Measurements from ENCODE around the gene GPS1. TPM values are rescaled to one million over a fixed set of nuclear protein-coding genes. Genes with fewer than 3 reads are reported as not detected.
"Not testable (repeated sequence)": the region's sequence is repeated elsewhere in the genome, so short reads cannot be mapped to it uniquely, and the experiment has no call there.

GPS1 gene
- total and polyA plus RNA-seq, 2 experiments from 2014 or later = 101 to 160 TPM

DNA sequence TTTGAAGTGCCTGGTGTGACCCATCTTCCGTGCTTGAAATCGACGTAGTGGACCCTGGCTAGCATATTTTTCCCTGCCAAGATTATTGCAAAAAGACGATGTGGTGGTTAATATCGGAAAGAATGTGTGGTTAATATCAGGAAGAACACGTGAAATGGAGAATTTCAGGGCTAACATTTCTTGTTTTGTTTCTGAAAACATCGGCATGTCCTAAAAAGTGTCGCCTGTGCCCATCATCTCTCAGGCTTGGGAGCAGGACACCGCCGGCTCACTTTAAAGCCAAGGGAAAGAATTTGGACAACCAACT, 13.9 kb upstream of the GPS1 start:
- Histone ChIP-seq H3K4me1 (ENCODE audit: insufficient read depth) (peaks cover 9% of the 10 kb centered on the region), H3K9me2 (replicated peaks; ENCODE audit: insufficient read depth) (no peaks in the 10 kb centered on the region), H3K79me2 (peaks cover 11% of the 10 kb centered on the region), H3K4me3 (no peak overlapping the region), H3K27ac (peak overlapping the region; percentile 77), H4K20me1 (ENCODE audit: insufficient read depth, poor library complexity, severe bottlenecking) (no peaks in the 10 kb centered on the region), H3K27me3 (no peaks in the 10 kb centered on the region), H3K36me3 (replicated peaks; ENCODE audit: insufficient read depth, low read depth) (no peaks in the 10 kb centered on the region), H3K4me2 (peak overlapping the region; percentile 98), H2AFZ (peak overlapping the region; percentile 16), H3K9me3 (ENCODE audit: low read depth) (no peaks in the 10 kb centered on the region)
- TF ChIP-seq EZH2 (IDR thresholded peaks at IDR 0.05; ENCODE audit: borderline replicate concordance) (no peak), EZH2phosphoT487 (IDR thresholded peaks at IDR 0.05; ENCODE audit: low read depth, severe bottlenecking, unreplicated experiment) (no peak)
- TF ChIP-seq, protein P1, sequence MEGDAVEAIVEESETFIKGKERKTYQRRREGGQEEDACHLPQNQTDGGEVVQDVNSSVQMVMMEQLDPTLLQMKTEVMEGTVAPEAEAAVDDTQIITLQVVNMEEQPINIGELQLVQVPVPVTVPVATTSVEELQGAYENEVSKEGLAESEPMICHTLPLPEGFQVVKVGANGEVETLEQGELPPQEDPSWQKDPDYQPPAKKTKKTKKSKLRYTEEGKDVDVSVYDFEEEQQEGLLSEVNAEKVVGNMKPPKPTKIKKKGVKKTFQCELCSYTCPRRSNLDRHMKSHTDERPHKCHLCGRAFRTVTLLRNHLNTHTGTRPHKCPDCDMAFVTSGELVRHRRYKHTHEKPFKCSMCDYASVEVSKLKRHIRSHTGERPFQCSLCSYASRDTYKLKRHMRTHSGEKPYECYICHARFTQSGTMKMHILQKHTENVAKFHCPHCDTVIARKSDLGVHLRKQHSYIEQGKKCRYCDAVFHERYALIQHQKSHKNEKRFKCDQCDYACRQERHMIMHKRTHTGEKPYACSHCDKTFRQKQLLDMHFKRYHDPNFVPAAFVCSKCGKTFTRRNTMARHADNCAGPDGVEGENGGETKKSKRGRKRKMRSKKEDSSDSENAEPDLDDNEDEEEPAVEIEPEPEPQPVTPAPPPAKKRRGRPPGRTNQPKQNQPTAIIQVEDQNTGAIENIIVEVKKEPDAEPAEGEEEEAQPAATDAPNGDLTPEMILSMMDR (IDR thresholded peaks at IDR 0.05; ENCODE audit: poor library complexity) = no peak
- 20% methylated on average over 10 of the region's 10 CpGs for WGBS (ENCODE audit: low lambda C conversion rate, missing lambda C conversion rate)
- no peak for DNase-seq (ENCODE audit: low spot score)

DNA sequence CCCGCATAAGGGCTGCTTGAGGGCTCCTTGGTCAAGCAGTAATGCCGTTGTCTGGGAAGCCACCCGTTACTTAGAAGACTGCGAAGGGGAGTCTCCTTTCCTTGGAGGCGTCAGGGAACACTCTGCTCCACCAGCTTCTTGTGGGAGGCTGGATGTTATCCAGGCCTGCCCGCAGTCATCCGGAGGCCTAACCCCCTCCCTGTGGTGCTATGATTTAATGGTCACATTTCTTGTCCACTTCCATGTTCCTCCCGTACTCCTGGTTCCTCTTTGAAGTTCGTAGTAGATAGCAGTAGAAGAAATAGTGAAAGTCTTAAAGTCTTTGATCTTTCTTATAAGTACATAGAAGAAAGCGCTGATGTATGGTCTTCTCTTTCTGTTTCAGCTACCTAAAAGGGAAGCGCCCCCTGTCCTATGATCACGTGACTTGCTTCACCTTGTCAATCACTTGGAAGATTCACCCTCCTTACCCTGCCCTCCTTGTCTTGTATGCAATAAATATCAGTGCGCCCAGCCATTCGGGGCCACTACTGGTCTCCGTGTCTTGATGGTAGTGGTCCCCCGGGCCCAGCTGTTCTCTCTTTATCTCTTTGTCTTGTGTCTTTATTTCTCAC, 12.8 kb upstream of the GPS1 start:
- H3K9me2 ChIP-seq (replicated peaks; ENCODE audit: insufficient read depth); H3K4me2 ChIP-seq; DNase-seq (ENCODE audit: low spot score); H3K4me1 ChIP-seq (ENCODE audit: insufficient read depth); H3K36me3 ChIP-seq (replicated peaks; ENCODE audit: insufficient read depth, low read depth); H2AFZ ChIP-seq; H3K4me3 ChIP-seq; H3K9me3 ChIP-seq (ENCODE audit: low read depth); H3K27me3 ChIP-seq; H4K20me1 ChIP-seq (ENCODE audit: insufficient read depth, poor library complexity, severe bottlenecking); H3K27ac ChIP-seq: not testable (repeated sequence)
- WGBS (ENCODE audit: low lambda C conversion rate, missing lambda C conversion rate) = 91% methylated on average over 16 of the region's 16 CpGs
- H3K79me2 ChIP-seq = peaks cover 11% of the 10 kb centered on the region

DNA sequence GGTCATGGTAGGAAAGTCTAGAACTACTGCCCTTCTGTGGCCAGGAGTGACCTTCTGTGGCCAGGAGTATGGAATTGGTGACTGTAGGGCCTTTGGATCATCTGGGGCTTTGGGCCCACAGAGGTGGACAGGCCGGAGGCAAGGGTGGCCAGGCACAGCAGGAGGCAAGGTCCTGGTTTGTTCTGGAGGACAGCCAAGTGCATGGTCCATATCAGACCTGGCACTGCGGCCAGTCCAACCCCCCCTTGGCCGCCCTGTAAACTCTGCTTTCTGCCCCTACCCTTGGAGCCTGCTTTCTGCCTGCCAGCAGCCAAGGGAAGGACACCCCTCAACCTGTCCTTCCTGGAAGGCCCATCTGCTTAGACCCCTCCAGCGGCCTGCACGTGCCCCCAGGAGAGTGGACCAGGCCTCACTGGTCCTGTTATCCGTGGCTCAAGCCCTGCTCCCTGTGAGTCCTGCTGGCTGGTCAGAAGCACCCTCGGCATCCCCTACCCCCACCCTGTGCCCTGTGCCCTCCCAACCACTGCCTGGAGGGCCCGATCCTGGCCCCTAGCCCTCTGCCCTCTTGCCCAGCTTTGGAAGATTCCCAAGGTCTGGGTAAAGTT, 11.9 kb upstream of the GPS1 start:
- Histone ChIP-seq H3K27me3 (no peaks in the 10 kb centered on the region), H3K4me2 (no peak overlapping the region), H3K9me2 (replicated peaks; ENCODE audit: insufficient read depth) (no peaks in the 10 kb centered on the region), H3K4me1 (ENCODE audit: insufficient read depth) (peaks cover 9% of the 10 kb centered on the region), H4K20me1 (ENCODE audit: insufficient read depth, poor library complexity, severe bottlenecking) (no peaks in the 10 kb centered on the region), H3K79me2 (peaks cover 11% of the 10 kb centered on the region), H3K36me3 (replicated peaks; ENCODE audit: insufficient read depth, low read depth) (no peaks in the 10 kb centered on the region), H2AFZ (no peak overlapping the region), H3K9me3 (ENCODE audit: low read depth) (no peaks in the 10 kb centered on the region), H3K4me3 (no peak overlapping the region), H3K27ac (no peak overlapping the region)
- TF ChIP-seq EZH2phosphoT487 (IDR thresholded peaks at IDR 0.05; ENCODE audit: low read depth, severe bottlenecking, unreplicated experiment) (no peak), EZH2 (IDR thresholded peaks at IDR 0.05; ENCODE audit: borderline replicate concordance) (no peak)
- TF ChIP-seq, protein P1 (IDR thresholded peaks at IDR 0.05; ENCODE audit: poor library complexity) = no peak
- 97% methylated on average over 7 of the region's 8 CpGs for WGBS (ENCODE audit: low lambda C conversion rate, missing lambda C conversion rate)
- no peak for DNase-seq (ENCODE audit: low spot score)

DNA sequence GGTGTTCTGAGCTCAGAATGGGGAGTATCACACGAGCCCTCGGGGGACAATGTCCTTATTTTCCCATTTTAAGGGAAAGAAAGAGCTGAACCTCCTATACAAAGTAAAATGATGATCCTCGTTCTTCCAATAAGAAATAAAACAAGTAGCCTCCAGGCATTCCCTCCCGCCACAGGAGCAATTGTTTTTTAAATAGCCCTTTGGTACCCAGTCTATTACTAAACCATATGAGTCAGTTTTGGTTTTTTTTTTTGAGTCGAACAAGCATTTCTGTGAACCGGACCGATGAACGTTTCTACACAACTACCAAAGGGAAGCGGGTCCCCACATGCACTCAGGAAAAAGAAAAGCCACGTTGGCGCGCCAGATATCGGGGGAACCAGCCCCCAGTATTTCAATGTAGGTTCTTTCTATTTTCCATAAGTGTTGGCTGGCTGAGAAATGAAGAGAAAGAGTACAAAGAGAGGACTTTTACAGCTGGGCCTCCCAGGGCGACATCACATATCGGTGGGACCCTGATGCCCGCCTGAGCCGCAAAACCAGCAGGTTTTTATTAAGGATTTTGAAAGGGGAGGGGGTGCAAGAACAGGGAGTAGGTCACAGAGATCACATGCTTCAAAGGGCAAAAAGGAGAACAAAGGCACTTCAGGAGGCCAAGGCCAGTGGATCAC, 10.4 kb upstream of the GPS1 start:
- peaks cover 5% of the 10 kb centered on the region for H3K4me1 ChIP-seq (ENCODE audit: insufficient read depth)
- no peak for DNase-seq (ENCODE audit: low spot score)
- H3K27me3 ChIP-seq = no peaks in the 10 kb centered on the region
- H3K4me2 ChIP-seq = no peak overlapping the region
- H3K9me3 ChIP-seq (ENCODE audit: low read depth) = no peaks in the 10 kb centered on the region
- TF ChIP-seq EZH2 (IDR thresholded peaks at IDR 0.05; ENCODE audit: borderline replicate concordance) (no peak), EZH2phosphoT487 (IDR thresholded peaks at IDR 0.05; ENCODE audit: low read depth, severe bottlenecking, unreplicated experiment) (no peak)
- TF ChIP-seq, protein P1 (IDR thresholded peaks at IDR 0.05; ENCODE audit: poor library complexity) = no peak
- peaks cover 3% of the 10 kb centered on the region for H3K79me2 ChIP-seq
- H3K36me3 ChIP-seq (replicated peaks; ENCODE audit: insufficient read depth, low read depth) = no peaks in the 10 kb centered on the region
- H3K9me2 ChIP-seq (replicated peaks; ENCODE audit: insufficient read depth) = no peaks in the 10 kb centered on the region
- no peak overlapping the region for H3K27ac ChIP-seq
- 92% methylated on average over 17 of the region's 17 CpGs for WGBS (ENCODE audit: low lambda C conversion rate, missing lambda C conversion rate)
- no peaks in the 10 kb centered on the region for H4K20me1 ChIP-seq (ENCODE audit: insufficient read depth, poor library complexity, severe bottlenecking)
- no peak overlapping the region for H2AFZ ChIP-seq
- H3K4me3 ChIP-seq = no peak overlapping the region
